Choroid plexus epithelial cell (primary cell): ENCODE results near the gene HSD17B12.

Source experiments
- DNase-seq: peaks from one replicate; pipeline ENCODE4 v3.0.0-alpha.2; 2010; ENCODE audit warnings: low read depth
- H3K4me3 ChIP-seq: 2 replicates; pipeline ENCODE4 v1.5.1; 2011; ENCODE audit warnings: low read depth, mild to moderate bottlenecking, control low read depth, low read length, moderate library complexity
- TF ChIP-seq, protein P1 (sequence below): conservative IDR thresholded peaks from 2 replicates; pipeline ENCODE4 v1.5.1; 2011; ENCODE audit warnings: low read depth, mild to moderate bottlenecking, control low read depth, inconsistent platforms, low read length, moderate library complexity

The HSD17B12 gene

DNA sequence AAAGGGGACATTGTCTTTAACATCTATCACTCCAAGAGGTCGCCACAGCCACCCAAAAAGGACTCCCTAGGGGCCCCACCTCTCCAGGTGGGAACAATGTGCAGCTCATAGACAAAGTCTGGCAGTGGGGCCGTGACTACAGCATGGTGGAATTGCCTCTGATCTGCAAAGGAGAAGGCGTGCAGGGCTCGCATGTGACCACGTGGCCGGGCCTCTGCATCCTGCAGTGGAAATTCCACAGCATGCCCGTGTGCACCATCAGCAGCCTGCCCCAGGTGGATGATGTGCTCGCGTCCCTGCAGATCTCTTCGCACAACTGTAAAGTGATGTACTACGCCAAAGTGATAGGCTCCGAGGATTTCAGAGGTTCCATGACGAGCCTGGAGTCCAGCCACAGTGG is 218.6 kb downstream of the HSD17B12 start:
- no peak for DNase-seq
- no peak overlapping the region for H3K4me3 ChIP-seq
- TF ChIP-seq, protein P1, sequence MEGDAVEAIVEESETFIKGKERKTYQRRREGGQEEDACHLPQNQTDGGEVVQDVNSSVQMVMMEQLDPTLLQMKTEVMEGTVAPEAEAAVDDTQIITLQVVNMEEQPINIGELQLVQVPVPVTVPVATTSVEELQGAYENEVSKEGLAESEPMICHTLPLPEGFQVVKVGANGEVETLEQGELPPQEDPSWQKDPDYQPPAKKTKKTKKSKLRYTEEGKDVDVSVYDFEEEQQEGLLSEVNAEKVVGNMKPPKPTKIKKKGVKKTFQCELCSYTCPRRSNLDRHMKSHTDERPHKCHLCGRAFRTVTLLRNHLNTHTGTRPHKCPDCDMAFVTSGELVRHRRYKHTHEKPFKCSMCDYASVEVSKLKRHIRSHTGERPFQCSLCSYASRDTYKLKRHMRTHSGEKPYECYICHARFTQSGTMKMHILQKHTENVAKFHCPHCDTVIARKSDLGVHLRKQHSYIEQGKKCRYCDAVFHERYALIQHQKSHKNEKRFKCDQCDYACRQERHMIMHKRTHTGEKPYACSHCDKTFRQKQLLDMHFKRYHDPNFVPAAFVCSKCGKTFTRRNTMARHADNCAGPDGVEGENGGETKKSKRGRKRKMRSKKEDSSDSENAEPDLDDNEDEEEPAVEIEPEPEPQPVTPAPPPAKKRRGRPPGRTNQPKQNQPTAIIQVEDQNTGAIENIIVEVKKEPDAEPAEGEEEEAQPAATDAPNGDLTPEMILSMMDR, result no peak

- H3K4me3 ChIP-seq, result no peak overlapping the region
- TF ChIP-seq, protein P1, result no peak
- no peak for DNase-seq
Measured at GRCh38 chr11:43901551-43901950, 221.0 kb downstream of the HSD17B12 start.

GRCh38 chr11:43903078-43903477 is 222.5 kb downstream of the HSD17B12 start:
- H3K4me3 ChIP-seq, result no peak overlapping the region
- TF ChIP-seq, protein P1, result no peak
- DNase-seq, result no peak

DNA sequence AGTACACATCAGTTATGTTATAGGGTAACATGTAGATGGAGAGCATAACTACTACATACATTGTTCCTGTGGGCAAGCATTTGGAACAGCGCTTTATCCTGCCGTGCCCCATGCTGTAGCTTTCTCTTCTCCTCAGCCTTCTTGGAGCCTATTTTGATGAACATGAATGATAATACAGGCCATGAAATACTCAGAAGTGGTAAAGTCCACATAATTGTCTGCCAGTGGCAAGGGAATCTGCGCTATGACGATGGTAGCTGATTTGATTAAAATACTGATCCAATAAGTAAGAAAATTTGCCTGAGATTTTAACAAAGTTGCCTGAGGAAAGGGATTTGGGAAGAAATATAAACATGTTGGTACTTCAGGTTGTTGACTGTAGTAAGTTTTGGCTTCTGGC is 223.4 kb downstream of the HSD17B12 start:
- DNase-seq, result no peak
- no peak overlapping the region for H3K4me3 ChIP-seq

DNA sequence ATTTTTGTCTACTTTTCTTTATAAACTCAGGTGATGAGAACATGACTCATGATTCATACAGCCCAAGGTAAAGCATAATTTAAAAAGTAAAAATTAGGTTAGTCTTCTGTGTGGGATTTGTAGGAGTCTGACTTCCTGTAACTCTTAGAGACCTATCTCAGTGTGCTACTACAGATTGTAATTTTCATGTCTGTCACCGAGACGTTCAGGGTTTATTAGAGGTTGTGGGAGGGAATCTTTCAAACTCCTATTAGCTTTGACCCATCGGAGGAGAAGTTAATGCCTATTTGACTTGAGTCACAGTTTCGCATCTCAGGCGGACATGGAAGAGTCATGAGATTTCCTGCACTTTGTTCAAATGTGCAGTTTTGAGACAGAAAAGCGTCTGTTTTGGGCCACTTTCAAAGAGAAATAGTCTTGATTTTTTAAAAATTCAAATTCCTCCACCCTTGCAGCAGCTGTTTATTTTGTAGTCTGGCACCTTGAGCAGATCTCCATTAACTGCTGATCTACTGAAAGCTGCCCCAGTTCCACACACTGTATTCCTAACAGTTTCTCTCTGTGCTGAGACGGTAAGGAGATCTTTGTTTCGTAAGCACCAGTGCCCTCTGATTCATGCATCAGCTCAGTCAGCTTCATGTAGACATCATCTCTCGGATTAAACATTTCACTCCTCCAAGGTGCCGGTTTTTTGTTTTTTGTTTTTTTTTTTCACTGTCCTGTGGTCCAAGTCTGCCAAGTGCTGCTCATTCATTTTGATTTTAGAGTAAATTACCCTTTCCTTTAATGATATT is 224.4 kb downstream of the HSD17B12 start:
- no peak overlapping the region for H3K4me3 ChIP-seq
- DNase-seq, result peak; percentile 88

More for the DNA sequence above, 223.4 kb downstream of the HSD17B12 start:
- TF ChIP-seq, protein P1, result no peak

GRCh38 chr11:43905813-43906241 is 225.3 kb downstream of the HSD17B12 start:
- TF ChIP-seq, protein P1, result no peak
- peak; percentile 82 for DNase-seq
- H3K4me3 ChIP-seq, result no peak overlapping the region

More for the DNA sequence above, 224.4 kb downstream of the HSD17B12 start:
- TF ChIP-seq, protein P1, result no peak
